Pancreas (tissue), 10 donors: Measurements from ENCODE around the gene LCN10. TPM values are rescaled to one million over a fixed set of nuclear protein-coding genes. Genes with fewer than 3 reads are reported as not detected.

Experiments used
- ATAC-seq, 4 donors: fragments of 200-7000 bp; cut with Tn5 transposase; one replicate each; pipeline versions ENCODE4 v1.8.0 to v1.9.1; 2020; ENCODE audit warnings: mild to moderate bottlenecking in 4 of 4, moderate library complexity in 4 of 4
- DNase-seq, 6 donors: peaks; one replicate each; pipeline ENCODE4 v3.0.0-alpha.2; 2020
- FAIRE-seq: peaks from 2 replicates; lab custom pipeline; 2012; peaks lifted over from hg19 to GRCh38; lab: Jason Lieb, UNC
- H3K27ac ChIP-seq, 4 donors: fragments of 200-600 bp; sonication (generic); 1 replicate in 3 of 4; 2 replicates in 1 of 4; pipeline versions ENCODE4 v1.5.0 to v1.8.0; 2020
- H3K27me3 ChIP-seq, 4 donors: fragments of 200-600 bp; one replicate each; pipeline ENCODE4 v1.8.0; 2021
- H3K36me3 ChIP-seq, 3 donors: fragments of 200-600 bp; sonication (generic) in 1 of 3; one replicate each; pipeline versions ENCODE4 v1.5.0 to v1.8.0; 2020 to 2021
- H3K4me1 ChIP-seq, 3 donors: fragments of 200-600 bp; one replicate each; pipeline ENCODE4 v1.8.0; 2021
- H3K4me3 ChIP-seq, 4 donors: fragments of 200-600 bp; sonication (generic) in 2 of 4; one replicate each; pipeline versions ENCODE4 v1.5.0 to v1.8.0; 2020 to 2021
- H3K9me3 ChIP-seq, 4 donors: fragments of 200-600 bp; one replicate each; pipeline ENCODE4 v1.8.0; 2021
- CTCF ChIP-seq, 4 donors: fragments of 200-600 bp; sonication (generic) in 3 of 4; IDR thresholded peaks; one replicate each; pipeline versions ENCODE4 v1.5.0 to v1.8.0; 2021; ENCODE audit warnings: antibody characterized with exemption in 4 of 4
- WGBS, 2 donors: extraction: QIAGEN DNeasy Blood & Tissue Kit; methylation state at CpG; one replicate each; pipeline ENCODE4 v1.1.7; 2013; 5-methylcytosine and 5-hydroxymethylcytosine counted together
- intact Hi-C, 3 donors: fragments of 100-400 bp; cut with DNase I; formaldehyde crosslinking; loops; one replicate each; pipeline versions ENCODE4 v1.11.1 to v1.14.2; 2022
- polyA plus RNA-seq, 2 donors: library from polyadenylated mRNA; stranded (reverse); fragments of 200-250 nt; gene quantifications; one replicate each; pipeline ENCODE4 v1.2.3, GENCODE V29; 2013
- total RNA-seq, 6 donors: library from RNA; stranded (reverse); fragmentation: NEBNext Ultra II Directional in 4 of 6; extraction: Animal tissue kit (Norgen Biotek cat#: 25700) in 4 of 6; gene quantifications; one replicate each; pipeline versions ENCODE4 v1.2.1 to v1.2.4, GENCODE V29; 2021 to 2023
- donor health status: healthy with polysubstance abuse.
- donor health status: DM: no; HTN: no; CAD: no; lungs with moderate emphysema.
- donor health status: DM: no; HTN: no; CAD: no.
- donor health status: control.
- donor health status: control.
- donor health status: Bipolar disorder and iron deficiency.
- donor health status: DM: yes; HTN: yes; CAD: no.
- donor health status: DM: no; HTN: no; CAD: no.
- donor health status: DM: no; HTN: no; CAD: no.
- donor health status: DM: yes; HTN: yes; CAD: no.

Gene LCN10
- total and polyA plus RNA-seq, 8 donors, result 0.16 to 54.0 (median 1.6) TPM

DNA sequence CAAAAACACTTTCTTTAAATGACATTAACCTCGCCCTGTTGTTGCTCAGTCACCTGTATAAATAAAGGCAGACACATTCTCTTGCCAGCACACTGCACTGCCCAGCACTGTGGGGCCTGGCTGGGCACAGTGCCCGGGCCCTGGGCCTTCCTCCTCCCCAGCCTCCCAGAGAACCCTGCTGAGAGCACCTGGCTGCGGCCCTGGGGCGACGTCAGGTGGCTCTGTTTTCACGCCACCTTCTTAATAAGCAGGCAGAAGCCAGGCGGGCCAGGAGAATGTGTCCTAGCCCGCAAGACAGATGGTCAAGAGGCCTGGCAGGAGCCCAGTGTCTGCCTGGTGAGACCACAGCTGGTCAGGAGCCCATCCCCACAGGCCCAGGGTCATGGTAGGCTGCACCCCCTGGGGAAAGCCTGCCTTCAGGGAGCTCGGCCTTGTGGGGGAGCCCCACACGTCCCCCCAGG, 47.3 kb downstream of the LCN10 start:
- Histone ChIP-seq H3K27ac (peak overlapping the region; percentile 74 to 91 (median 90)), H3K4me1 (peaks cover 59 to 71% (median 60%) of the 10 kb centered on the region in 3 donors), H3K9me3 (no peaks in the 10 kb centered on the region), H3K27me3 (no peaks in the 10 kb centered on the region), H3K36me3 (no peaks in the 10 kb centered on the region), H3K4me3 (no peak overlapping the region)
- WGBS, 2 donors, result 3 to 11% methylated on average over 10 of the region's 10 CpGs
- DNase-seq, result peak; percentile 89 to 97 (median 94)
- TF ChIP-seq CTCF (IDR thresholded peaks at IDR 0.05), result no peak
- no peak for FAIRE-seq
- intact Hi-C loops, result no loop called here
- peak; percentile 67 to 79 (median 76) for ATAC-seq

- Histone ChIP-seq H3K27ac (peak overlapping the region; percentile 74 to 91 (median 90)), H3K4me3 (no peak overlapping the region), H3K36me3 (no peaks in the 10 kb centered on the region), H3K4me1 (peaks cover 65 to 77% (median 66%) of the 10 kb centered on the region in 3 donors), H3K9me3 (no peaks in the 10 kb centered on the region), H3K27me3 (no peaks in the 10 kb centered on the region)
- ATAC-seq (no peak), FAIRE-seq (no peak), DNase-seq (peak in 1 of 6 donors; percentile 61)
- intact Hi-C loops, result no loop called here
- TF ChIP-seq CTCF (IDR thresholded peaks at IDR 0.05), result no peak
- 43 to 45% methylated on average over 11 of the region's 11 CpGs for WGBS, 2 donors
Measured at GRCh38 chr9:136694872-136695247, 47.9 kb downstream of the LCN10 start.

DNA sequence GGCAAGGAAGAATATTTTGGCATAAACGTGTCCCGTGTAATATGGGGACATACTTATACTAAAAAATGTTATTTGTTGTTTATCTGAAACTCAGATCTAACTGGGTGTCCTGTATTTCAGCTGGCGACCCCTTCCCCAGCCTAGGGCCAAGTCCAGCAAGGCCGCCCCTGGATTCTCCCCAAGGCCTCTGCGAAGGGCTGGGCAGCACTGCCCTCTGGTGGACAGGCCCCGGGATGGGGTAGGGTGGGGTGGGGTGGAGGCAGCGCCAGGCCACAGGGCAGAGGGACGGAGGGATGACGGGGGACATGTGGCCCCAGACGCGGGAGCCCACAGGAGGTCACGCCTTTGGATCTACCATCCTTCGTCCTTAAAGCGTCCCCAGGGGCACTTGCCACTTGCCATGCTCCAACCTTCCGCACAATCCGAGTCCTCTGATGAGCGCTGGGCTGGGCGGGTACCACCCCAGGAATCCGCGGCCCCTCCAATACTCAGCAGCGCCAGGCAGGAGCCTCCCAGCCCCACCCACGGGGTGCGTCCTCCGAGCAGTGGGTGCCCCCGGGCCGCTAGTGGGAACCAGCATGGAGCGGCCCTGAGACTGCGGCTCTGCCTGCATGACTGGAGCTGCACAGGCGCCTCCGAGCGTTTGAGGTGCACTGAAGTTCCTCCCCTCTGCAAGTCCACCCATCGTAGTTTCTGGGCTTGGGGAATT, 48.4 kb downstream of the LCN10 start:
- ATAC-seq (peak; percentile 51 to 64 (median 54)), FAIRE-seq (no peak), DNase-seq (peak; percentile 73 to 90 (median 83))
- 32% methylated on average over 29 to 32 of the region's 32 CpGs for WGBS, 2 donors
- intact Hi-C loops, result no loop called here
- TF ChIP-seq CTCF (IDR thresholded peaks at IDR 0.05), result peak; percentile 42 to 62 (median 56)
- H3K9me3 ChIP-seq, result no peaks in the 10 kb centered on the region
- no peak overlapping the region for H3K4me3 ChIP-seq
- H3K4me1 ChIP-seq, result peaks cover 70 to 83% (median 70%) of the 10 kb centered on the region in 3 donors
- no peaks in the 10 kb centered on the region for H3K36me3 ChIP-seq
- no peaks in the 10 kb centered on the region for H3K27me3 ChIP-seq
- peak overlapping the region; percentile 74 to 91 (median 90) for H3K27ac ChIP-seq

- FAIRE-seq (no peak), DNase-seq (peak; percentile 85 to 93 (median 92)), ATAC-seq (peak; percentile 58 to 71 (median 65))
- H3K9me3 ChIP-seq, result no peaks in the 10 kb centered on the region
- TF ChIP-seq CTCF (IDR thresholded peaks at IDR 0.05), result no peak
- H3K4me3 ChIP-seq, result no peak overlapping the region
- H3K27me3 ChIP-seq, result no peaks in the 10 kb centered on the region
- WGBS, 2 donors, result 23 to 24% methylated on average over 15 of the region's 15 CpGs
- peaks cover 69 to 89% (median 72%) of the 10 kb centered on the region in 3 donors for H3K4me1 ChIP-seq
- peak overlapping the region; percentile 74 to 91 (median 90) for H3K27ac ChIP-seq
- H3K36me3 ChIP-seq, result no peaks in the 10 kb centered on the region
- intact Hi-C loops, result no loop called here
Measured at GRCh38 chr9:136693490-136694162, 49.1 kb downstream of the LCN10 start.
